ENCODE measurements around the gene JTB. TPM values are rescaled to one million over a fixed set of nuclear protein-coding genes. Genes with fewer than 3 reads are reported as not detected.

Gene JTB
- total RNA-seq, 1 experiment from 2014 or later: 123 TPM

Small RNA genes lying within 50 kb of the gene (microRNA-seq; reads per million reads assigned to microRNA genes)
- gene MIR6737 (ENCODE audit: borderline number of aligned reads): not detected

Other genes starting within 250 kb of the JTB start
- 47.6 TPM for gene INTS3, start 249.6 kb downstream of the JTB start, total RNA-seq (2021; ENCODE audit: unreplicated experiment)
- gene SLC27A3, start 202.3 kb downstream of the JTB start, total RNA-seq (2021; ENCODE audit: unreplicated experiment): 14.3 TPM
- 50.2 TPM for gene GATAD2B, start 54.7 kb downstream of the JTB start, total RNA-seq (2021; ENCODE audit: unreplicated experiment)
- gene DENND4B, start 31.0 kb downstream of the JTB start, total RNA-seq (2021; ENCODE audit: unreplicated experiment): 70.8 TPM
- gene CRTC2, start 19.1 kb downstream of the JTB start, total RNA-seq (2021; ENCODE audit: unreplicated experiment): 33.8 TPM
- 51.5 TPM for gene SLC39A1, start 14.1 kb downstream of the JTB start, total RNA-seq (2021; ENCODE audit: unreplicated experiment)
- gene CREB3L4, start 9.8 kb downstream of the JTB start, total RNA-seq (2021; ENCODE audit: unreplicated experiment): 15.3 TPM
- gene RAB13, start 8.7 kb upstream of the JTB start, total RNA-seq (2021; ENCODE audit: unreplicated experiment): 93.6 TPM
- 1,905 TPM for gene RPS27, start 13.1 kb upstream of the JTB start, total RNA-seq (2021; ENCODE audit: unreplicated experiment)
- gene NUP210L, start 177.4 kb upstream of the JTB start, total RNA-seq (2021; ENCODE audit: unreplicated experiment): 0.10 TPM
- gene TPM3, start 214.4 kb upstream of the JTB start, total RNA-seq (2021; ENCODE audit: unreplicated experiment): 457 TPM
- not detected for gene CFAP141, start 228.7 kb upstream of the JTB start, total RNA-seq (2021; ENCODE audit: unreplicated experiment)
- 189 TPM for gene UBAP2L, start 243.3 kb upstream of the JTB start, total RNA-seq (2021; ENCODE audit: unreplicated experiment)

All from HCT116 (cell line).